Body of pancreas (tissue), 4 donors: ENCODE measurements around the gene ZBTB21. TPM values are rescaled to one million over a fixed set of nuclear protein-coding genes. Genes with fewer than 3 reads are reported as not detected.

Experiments used
- ATAC-seq: fragments of 150-250 bp; one replicate; pipeline ENCODE4 v1.9.1; 2016
- DNase-seq, 4 donors: peaks; one replicate each; pipeline ENCODE4 v3.0.0-alpha.2; 2019
- H3K27ac ChIP-seq, 4 donors: fragments of 200-600 bp; sonication (generic); 1 replicate in 3 of 4; 2 replicates in 1 of 4; pipeline versions ENCODE4 v1.5.1 to v1.6.1; 2016 to 2019; ENCODE audit warnings: mild to moderate bottlenecking in 1 of 4, mixed read lengths in 1 of 4, moderate library complexity in 1 of 4
- H3K27me3 ChIP-seq, 2 donors: fragments of 200-600 bp; sonication (generic); one replicate each; pipeline ENCODE4 v1.6.0; 2016; ENCODE audit warnings: mild to moderate bottlenecking in 1 of 2
- H3K36me3 ChIP-seq, 2 donors: fragments of 200-600 bp; sonication (generic); replicated peaks in 1 of 2; 2 replicates each; pipeline ENCODE4 v1.5.1; 2016; ENCODE audit warnings: low read depth in 2 of 2; ENCODE audit not compliant: insufficient read depth in 1 of 2
- H3K4me1 ChIP-seq: fragments of 200-600 bp; sonication (generic); one replicate; pipeline ENCODE4 v1.6.0; 2016
- H3K4me3 ChIP-seq, 2 donors: fragments of 200-600 bp; sonication (generic); 1 replicate in 1 of 2; 2 replicates in 1 of 2; pipeline ENCODE4 v1.5.1; 2016 to 2019
- H3K9me3 ChIP-seq, 3 donors: fragments of 200-600 bp; sonication (generic); 1 replicate in 2 of 3; 2 replicates in 1 of 3; pipeline ENCODE4 v1.5.1; 2016
- CTCF ChIP-seq, 7 experiments: fragments of 450-650 bp in 4 of 7; fragments of 200-600 bp in 3 of 7; sonication (generic) in 3 of 7; IDR thresholded peaks; one replicate each; pipeline ENCODE4 v1.5.1; 2016 to 2019; ENCODE audit warnings: antibody characterized with exemption in 7 of 7
- POLR2A ChIP-seq, 3 donors: fragments of 450-650 bp; IDR thresholded peaks; one replicate each; pipeline ENCODE4 v1.6.1; 2016; ENCODE audit warnings: antibody characterized with exemption in 3 of 3, mild to moderate bottlenecking in 2 of 3
- WGBS, 2 donors: methylation state at CpG; one replicate each; pipeline ENCODE4 v1.1.5; 2017; 5-methylcytosine and 5-hydroxymethylcytosine counted together
- intact Hi-C: fragments of 100-400 bp; cut with DNase I; formaldehyde crosslinking; loops from one replicate; pipeline ENCODE4 v1.15.1; 2023
- total RNA-seq, 2 donors: library from RNA; depleted of rRNA; stranded (reverse); fragments of >200 nt; gene quantifications; one replicate each; pipeline ENCODE4 v1.1.0, GENCODE V29; 2016

The ZBTB21 gene
- total RNA-seq, 2 donors from 2014 or later: 4.2 to 10.2 TPM

- peaks cover 22% of the 10 kb centered on the region for H3K4me1 ChIP-seq
- peak; percentile 45 to 63 (median 58) for DNase-seq
- peak; percentile 73 for ATAC-seq
- H3K27ac ChIP-seq: peak overlapping the region; percentile 25 to 85 (median 74)
- TF ChIP-seq POLR2A (IDR thresholded peaks at IDR 0.05) (no peak), CTCF (IDR thresholded peaks at IDR 0.05) (no peak)
- WGBS, 2 donors: 56 to 66% methylated on average over 8 of the region's 8 CpGs
- no peaks in the 10 kb centered on the region for H3K9me3 ChIP-seq
- no peak overlapping the region for H3K4me3 ChIP-seq
- H3K36me3 ChIP-seq: no peaks in the 10 kb centered on the region
- no peaks in the 10 kb centered on the region for H3K27me3 ChIP-seq
- intact Hi-C loops: no loop called here
Measured at GRCh38 chr21:42038826-42039425, 28.8 kb upstream of the ZBTB21 start.

GRCh38 chr21:42038393-42038792, 28.2 kb upstream of the ZBTB21 start:
- Histone ChIP-seq H3K4me3 (no peak overlapping the region), H3K27ac (peak overlapping the region in 3 of 4 donors; percentile 63 to 85 (median 84)), H3K9me3 (no peaks in the 10 kb centered on the region), H3K4me1 (peaks cover 22% of the 10 kb centered on the region), H3K36me3 (no peaks in the 10 kb centered on the region), H3K27me3 (no peaks in the 10 kb centered on the region)
- ATAC-seq: no peak
- WGBS, 2 donors: 90 to 93% methylated on average over 10 of the region's 10 CpGs
- TF ChIP-seq CTCF (IDR thresholded peaks at IDR 0.05) (no peak), POLR2A (IDR thresholded peaks at IDR 0.05) (no peak)
- DNase-seq: no peak
- intact Hi-C loops: no loop called here

- Histone ChIP-seq H3K9me3 (no peaks in the 10 kb centered on the region), H3K27ac (no peak overlapping the region), H3K36me3 (no peaks in the 10 kb centered on the region), H3K4me1 (peaks cover 22% of the 10 kb centered on the region), H3K27me3 (no peaks in the 10 kb centered on the region), H3K4me3 (no peak overlapping the region)
- intact Hi-C loops: no loop called here
- no peak for TF ChIP-seq CTCF (IDR thresholded peaks at IDR 0.05)
- 66 to 67% methylated on average over 9 to 12 of the region's 12 CpGs for WGBS, 2 donors
- DNase-seq: no peak
- no peak for ATAC-seq
Measured at GRCh38 chr21:42037943-42038342, 27.8 kb upstream of the ZBTB21 start.

GRCh38 chr21:42037516-42037915, 27.4 kb upstream of the ZBTB21 start:
- ATAC-seq (no peak), DNase-seq (no peak)
- H3K27ac ChIP-seq: no peak overlapping the region
- no peak overlapping the region for H3K4me3 ChIP-seq
- peaks cover 22% of the 10 kb centered on the region for H3K4me1 ChIP-seq
- H3K36me3 ChIP-seq: no peaks in the 10 kb centered on the region
- 85% methylated on average over 9 of the region's 9 CpGs for WGBS, 2 donors
- intact Hi-C loops: no loop called here
- no peaks in the 10 kb centered on the region for H3K27me3 ChIP-seq
- TF ChIP-seq CTCF (IDR thresholded peaks at IDR 0.05) (no peak), POLR2A (IDR thresholded peaks at IDR 0.05) (no peak)
- H3K9me3 ChIP-seq: no peaks in the 10 kb centered on the region

GRCh38 chr21:42036313-42036712, 26.2 kb upstream of the ZBTB21 start:
- peaks cover 22% of the 10 kb centered on the region for H3K4me1 ChIP-seq
- H3K9me3 ChIP-seq: no peaks in the 10 kb centered on the region
- H3K27ac ChIP-seq: no peak overlapping the region
- H3K36me3 ChIP-seq: no peaks in the 10 kb centered on the region
- H3K27me3 ChIP-seq: no peaks in the 10 kb centered on the region
- 68 to 92% methylated on average over 2 of the region's 2 CpGs for WGBS, 2 donors
- intact Hi-C loops: no loop called here
- DNase-seq (no peak), ATAC-seq (no peak)
- H3K4me3 ChIP-seq: no peak overlapping the region
- TF ChIP-seq CTCF (IDR thresholded peaks at IDR 0.05) (no peak), POLR2A (IDR thresholded peaks at IDR 0.05) (no peak)
